ENCODE results near the gene NR6A1. TPM values are rescaled to one million over a fixed set of nuclear protein-coding genes. Genes with fewer than 3 reads are reported as not detected.

Gene NR6A1
- total and polyA plus RNA-seq, 2 experiments from 2014 or later = 44.2 to 139 TPM

- no peak overlapping the region for H3K4me3 Mint-ChIP-seq
- no peaks in the 10 kb centered on the region for H3K9me2 ChIP-seq (ENCODE audit: insufficient read depth)
- no peak overlapping the region for H3K27ac ChIP-seq (ENCODE audit: low read depth)
- no peaks in the 10 kb centered on the region for H3K9me3 Mint-ChIP-seq
- H4K20me1 ChIP-seq (replicated peaks; ENCODE audit: insufficient read depth) = no peaks in the 10 kb centered on the region
- peaks cover 5% of the 10 kb centered on the region; the same call in 1 of the 2 replicates for H3K79me2 ChIP-seq (replicated peaks; ENCODE audit: insufficient read depth)
- H3F3A ChIP-seq (replicated peaks; ENCODE audit: low read depth) = no peaks in the 10 kb centered on the region
- ATAC-seq (no peak), DNase-seq (ENCODE audit: low spot score) (no peak)
- no peaks in the 10 kb centered on the region for H3K4me1 ChIP-seq (ENCODE audit: insufficient read depth)
- H3K36me3 Mint-ChIP-seq (ENCODE audit: low read depth) = no peaks in the 10 kb centered on the region
- H3K27ac Mint-ChIP-seq = no peak overlapping the region
- no peak overlapping the region for H2AFZ ChIP-seq
- peaks cover 11% of the 10 kb centered on the region; the same call in 2 of the 3 replicates for H3K4me1 Mint-ChIP-seq
- H3K4me3 ChIP-seq = no peak overlapping the region
- no peaks in the 10 kb centered on the region for H3K27me3 Mint-ChIP-seq (ENCODE audit: insufficient read depth, low read depth, poor library complexity)
- H3K4me2 ChIP-seq = no peak overlapping the region
- no peak for TF ChIP-seq POLR2AphosphoS5 (IDR thresholded peaks at IDR 0.05; ENCODE audit: low read depth)
- no peak for TF ChIP-seq EZH2 (IDR thresholded peaks at IDR 0.05; ENCODE audit: low read depth, unreplicated experiment)
- no peak for TF ChIP-seq REST (IDR thresholded peaks at IDR 0.05; ENCODE audit: unreplicated experiment)
- no peak for TF ChIP-seq ETS1 (IDR thresholded peaks at IDR 0.05)
- TF ChIP-seq CREB1 (CRISPR knock-in tag; IDR thresholded peaks at IDR 0.05; ENCODE audit: low read depth) = no peak
- no peak for TF ChIP-seq ZNF462 (CRISPR knock-in tag; IDR thresholded peaks at IDR 0.05)
- no peak for TF ChIP-seq ZNF114 (CRISPR knock-in tag; IDR thresholded peaks at IDR 0.05)
- TF ChIP-seq EZH2phosphoT487 (IDR thresholded peaks at IDR 0.05; ENCODE audit: unreplicated experiment) = no peak
- no peak for TF ChIP-seq ZNF331 (CRISPR knock-in tag; IDR thresholded peaks at IDR 0.05; ENCODE audit: low read depth)
- TF ChIP-seq NANOG (IDR thresholded peaks at IDR 0.05; ENCODE audit: borderline replicate concordance) = no peak
- no peaks in the 10 kb centered on the region for H3K27me3 ChIP-seq (ENCODE audit: insufficient read depth)
- H3K36me3 ChIP-seq (ENCODE audit: insufficient read depth) = no peaks in the 10 kb centered on the region
Measured at GRCh38 chr9:124674651-124675050, 96.5 kb downstream of the NR6A1 start.
